Activated naive CD8-positive, alpha-beta T cell treated with anti-CD3 and anti-CD28 coated beads for 36 hours (primary cell): ENCODE measurements around the gene MICAL2. TPM values are rescaled to one million over a fixed set of nuclear protein-coding genes. Genes with fewer than 3 reads are reported as not detected.
"Not testable (repeated sequence)": the region's sequence is repeated elsewhere in the genome, so short reads cannot be mapped to it uniquely, and the experiment has no call there.

Experiments used
- DNase-seq: peaks from one replicate; pipeline ENCODE4 v3.0.0; 2021
- H3K27ac Mint-ChIP-seq: one replicate; pipeline ENCODE4 v1.8.0; 2022; ENCODE audit warnings: mild to moderate bottlenecking, moderate library complexity, mixed read lengths
- H3K27me3 Mint-ChIP-seq: one replicate; pipeline ENCODE4 v1.8.0; 2022; ENCODE audit warnings: mild to moderate bottlenecking, mixed read lengths
- H3K36me3 Mint-ChIP-seq: one replicate; pipeline ENCODE4 v1.8.0; 2021; ENCODE audit warnings: mild to moderate bottlenecking, mixed read lengths
- H3K4me1 Mint-ChIP-seq: one replicate; pipeline ENCODE4 v1.8.0; 2021; ENCODE audit warnings: mixed read lengths
- H3K4me3 Mint-ChIP-seq: one replicate; pipeline ENCODE4 v1.8.0; 2022; ENCODE audit warnings: mild to moderate bottlenecking, moderate library complexity, mixed read lengths
- H3K9me3 Mint-ChIP-seq: one replicate; pipeline ENCODE4 v1.8.0; 2022; ENCODE audit warnings: mixed read lengths
- total RNA-seq, 2 experiments: library from RNA; stranded (reverse); gene quantifications; one replicate each; pipeline ENCODE4 v1.2.3, GENCODE V29; 2021

MICAL2 gene
- total RNA-seq, 2 experiments from 2014 or later: 54.4 to 59.7 TPM

DNA sequence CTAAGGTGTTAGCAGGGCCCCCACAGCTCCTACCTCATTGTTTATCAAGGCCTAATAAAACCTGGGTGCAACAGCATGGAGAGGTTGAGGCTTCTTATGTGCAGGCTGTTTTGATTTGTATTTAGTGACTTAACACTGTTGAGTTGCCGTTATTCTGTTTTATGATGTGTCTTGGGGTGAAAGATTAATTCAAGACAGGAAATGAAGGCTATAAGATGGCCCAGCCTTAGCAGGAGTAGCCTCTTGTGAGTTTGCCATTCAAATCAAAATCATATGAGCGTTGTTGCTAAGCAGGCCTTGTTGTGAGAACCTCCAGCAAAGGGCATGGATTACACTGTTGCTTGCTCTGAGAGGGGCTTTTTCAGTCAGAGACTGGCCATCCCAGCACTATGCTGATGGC, 31.8 kb downstream of the MICAL2 start:
- peaks cover 52% of the 10 kb centered on the region for H3K4me1 Mint-ChIP-seq
- H3K9me3 Mint-ChIP-seq: no peaks in the 10 kb centered on the region
- H3K27me3 Mint-ChIP-seq: no peaks in the 10 kb centered on the region
- H3K36me3 Mint-ChIP-seq: peaks cover 25% of the 10 kb centered on the region
- no peak overlapping the region for H3K4me3 Mint-ChIP-seq
- peak overlapping the region; percentile 29 for H3K27ac Mint-ChIP-seq
- no peak for DNase-seq

DNA sequence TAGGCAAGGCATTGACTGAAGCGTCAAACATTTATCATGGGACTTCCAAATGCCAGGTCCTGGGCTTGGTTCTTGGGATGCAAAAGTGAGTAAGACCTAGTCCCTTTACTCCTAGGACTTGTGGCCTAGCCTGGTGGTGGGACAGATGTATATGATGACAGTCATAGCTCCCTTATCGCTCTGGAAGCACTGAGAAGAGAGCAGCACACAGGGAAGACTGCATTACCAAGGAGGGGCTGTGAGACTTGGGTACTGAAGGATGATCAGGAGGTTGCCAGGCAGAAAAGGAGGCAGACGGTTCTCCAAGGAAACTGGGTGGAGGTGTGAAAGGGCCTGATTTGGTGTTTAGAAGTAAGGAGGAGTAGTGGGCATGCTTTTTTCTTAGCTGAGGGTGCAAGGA, 32.5 kb downstream of the MICAL2 start:
- no peaks in the 10 kb centered on the region for H3K27me3 Mint-ChIP-seq
- no peak for DNase-seq
- no peaks in the 10 kb centered on the region for H3K9me3 Mint-ChIP-seq
- peaks cover 25% of the 10 kb centered on the region for H3K36me3 Mint-ChIP-seq
- H3K4me3 Mint-ChIP-seq: no peak overlapping the region
- H3K27ac Mint-ChIP-seq: no peak overlapping the region
- H3K4me1 Mint-ChIP-seq: peaks cover 49% of the 10 kb centered on the region

DNA sequence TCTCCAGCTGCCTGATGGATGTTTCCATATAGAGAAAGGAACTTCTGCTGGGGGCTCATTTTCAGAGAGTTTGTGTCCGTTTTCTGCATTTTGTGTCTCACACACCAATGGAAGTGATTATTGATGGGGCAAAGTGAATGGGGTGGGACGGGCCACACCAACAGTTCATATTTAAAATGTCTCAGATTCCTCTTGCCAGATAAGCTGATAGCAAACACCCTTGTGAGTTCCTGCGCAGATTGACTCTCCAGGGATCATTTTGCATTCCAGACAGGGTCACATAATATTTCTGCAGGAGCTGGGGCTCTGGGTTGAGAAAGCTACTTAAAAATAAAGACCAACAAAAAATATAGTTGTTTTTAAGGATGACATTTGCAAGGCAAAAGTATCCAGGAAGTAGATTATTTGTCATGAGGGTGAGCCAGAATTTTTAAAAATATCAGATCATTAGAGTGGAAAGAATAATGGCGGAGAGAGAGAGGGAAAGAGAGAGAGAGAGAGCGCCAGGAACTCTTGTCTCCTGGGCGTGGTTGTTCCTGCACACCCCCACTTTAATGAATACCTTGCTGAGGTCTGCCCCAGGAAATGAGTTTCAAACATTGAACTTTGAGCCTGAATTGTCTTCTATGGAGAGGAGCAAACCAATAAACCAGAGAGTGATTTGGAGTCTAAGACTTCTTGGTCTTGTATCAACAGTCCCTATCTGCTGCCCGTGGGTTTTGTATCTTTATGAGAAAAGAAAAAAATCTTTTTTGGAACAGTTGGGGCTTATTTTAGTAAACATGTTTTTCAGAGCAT, 33.3 kb downstream of the MICAL2 start:
- peaks cover 28% of the 10 kb centered on the region for H3K36me3 Mint-ChIP-seq
- H3K27me3 Mint-ChIP-seq: no peaks in the 10 kb centered on the region
- H3K4me3 Mint-ChIP-seq: no peak overlapping the region
- no peaks in the 10 kb centered on the region for H3K9me3 Mint-ChIP-seq
- no peak for DNase-seq
- peaks cover 53% of the 10 kb centered on the region for H3K4me1 Mint-ChIP-seq
- H3K27ac Mint-ChIP-seq: peak overlapping the region; percentile 72

DNA sequence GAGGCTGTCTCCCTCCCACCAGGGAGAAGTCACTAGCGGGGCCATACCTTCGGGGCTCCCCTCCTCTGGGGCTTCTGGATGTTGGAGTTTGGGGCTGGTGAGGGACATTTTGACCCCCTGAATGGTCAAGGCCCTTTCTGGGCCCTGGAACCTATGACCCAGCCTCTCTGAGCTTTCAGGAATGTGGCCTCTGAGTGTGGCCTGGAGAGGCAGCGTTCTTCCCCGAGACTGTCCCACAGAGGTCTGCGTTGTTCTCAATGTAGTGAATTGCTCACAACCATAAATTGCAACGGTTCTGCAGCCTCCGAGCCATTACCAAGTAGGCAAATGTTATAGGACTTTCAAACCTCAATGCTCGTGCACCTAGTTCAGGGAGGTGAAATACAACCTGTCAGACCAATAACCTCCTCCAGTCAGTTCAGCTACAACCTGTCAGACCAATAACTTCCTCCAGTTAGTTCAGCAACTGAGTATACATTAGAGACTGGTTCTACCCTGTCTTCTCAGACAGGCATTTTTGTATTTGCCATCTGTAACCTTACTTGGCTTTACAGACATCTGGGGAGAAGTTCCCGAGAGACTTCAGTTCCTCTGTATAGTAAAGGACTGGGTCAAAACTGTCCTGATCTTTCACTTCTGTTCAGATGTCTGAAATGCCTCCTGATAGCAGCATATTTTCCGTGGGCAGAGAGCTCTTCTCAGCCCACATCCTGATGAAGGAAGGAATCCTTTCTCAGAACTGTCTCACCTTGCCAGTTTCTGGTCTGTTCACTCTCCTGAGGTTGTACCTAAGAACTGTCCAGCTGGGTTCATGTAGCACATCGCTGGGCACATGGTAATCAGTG, 34.2 kb downstream of the MICAL2 start:
- Mint-ChIP-seq H3K36me3 (peaks cover 26% of the 10 kb centered on the region), H3K4me1 (peaks cover 61% of the 10 kb centered on the region), H3K27ac (peak overlapping the region; percentile 72), H3K27me3 (no peaks in the 10 kb centered on the region), H3K4me3 (no peak overlapping the region), H3K9me3 (no peaks in the 10 kb centered on the region)
- DNase-seq: no peak

DNA sequence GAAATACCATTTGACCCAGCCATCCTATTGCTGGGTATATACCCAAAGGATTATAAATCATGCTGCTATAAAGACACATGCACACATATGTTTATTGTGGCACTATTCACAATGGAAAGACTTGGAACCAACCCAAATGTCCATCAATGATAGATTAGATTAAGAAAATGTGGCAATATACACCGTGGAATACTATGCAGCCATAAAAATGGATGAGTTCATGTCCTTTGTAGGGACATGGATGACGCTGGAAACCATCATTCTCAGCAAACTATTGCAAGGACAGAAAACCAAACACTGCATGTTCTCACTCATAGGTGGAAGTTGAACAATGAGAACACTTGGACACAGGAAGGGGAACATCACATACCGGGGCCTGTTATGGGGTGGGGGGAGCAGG, 36.3 kb downstream of the MICAL2 start:
- H3K27ac Mint-ChIP-seq, H3K9me3 Mint-ChIP-seq, H3K27me3 Mint-ChIP-seq, H3K4me3 Mint-ChIP-seq, DNase-seq: not testable (repeated sequence)
- H3K4me1 Mint-ChIP-seq: peaks cover 71% of the 10 kb centered on the region
- H3K36me3 Mint-ChIP-seq: peaks cover 17% of the 10 kb centered on the region

DNA sequence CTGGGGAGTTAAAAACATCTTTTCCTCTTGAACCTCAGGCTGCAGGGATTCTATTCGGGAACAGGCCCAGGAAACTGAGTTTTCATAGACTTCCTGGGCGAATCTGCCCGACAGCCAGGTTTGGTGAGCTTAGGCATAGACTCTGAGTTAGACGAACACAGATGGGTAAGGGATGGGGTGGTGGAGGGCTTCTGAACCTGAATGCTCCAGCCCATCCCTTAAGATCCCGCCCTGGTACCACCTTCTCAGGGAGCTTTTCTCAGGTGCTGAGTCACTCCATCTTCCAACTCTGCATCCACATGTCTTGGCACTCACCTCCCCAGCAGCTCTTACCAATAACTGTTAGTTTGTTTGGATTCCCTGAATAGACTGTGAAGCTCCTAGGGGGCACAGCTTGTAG, 37.4 kb downstream of the MICAL2 start:
- peaks cover 1% of the 10 kb centered on the region for H3K9me3 Mint-ChIP-seq
- DNase-seq: no peak
- no peak overlapping the region for H3K4me3 Mint-ChIP-seq
- no peak overlapping the region for H3K27ac Mint-ChIP-seq
- peaks cover 16% of the 10 kb centered on the region for H3K36me3 Mint-ChIP-seq
- H3K27me3 Mint-ChIP-seq: no peaks in the 10 kb centered on the region
- H3K4me1 Mint-ChIP-seq: peaks cover 69% of the 10 kb centered on the region

DNA sequence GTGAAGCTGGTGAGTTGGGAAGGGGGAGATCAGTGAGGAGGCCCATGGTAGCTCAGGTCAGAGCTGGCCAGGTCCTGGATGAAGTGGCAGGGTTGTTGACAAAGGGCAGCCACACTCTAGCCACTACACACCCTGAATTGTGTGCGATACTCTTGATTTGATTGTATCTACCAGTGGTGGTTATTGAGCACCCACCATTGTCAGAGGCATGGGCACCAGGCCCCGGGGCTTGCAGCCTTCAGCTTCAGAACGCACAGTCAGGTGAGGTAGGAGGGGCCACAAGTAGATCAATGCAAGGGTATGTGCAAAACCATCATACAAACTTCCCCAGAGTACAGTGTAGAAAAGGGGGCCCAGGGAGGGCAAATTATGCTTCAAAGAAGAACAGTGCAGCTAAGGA, 38.1 kb downstream of the MICAL2 start:
- no peak overlapping the region for H3K4me3 Mint-ChIP-seq
- peaks cover 1% of the 10 kb centered on the region for H3K9me3 Mint-ChIP-seq
- no peaks in the 10 kb centered on the region for H3K27me3 Mint-ChIP-seq
- DNase-seq: no peak
- H3K36me3 Mint-ChIP-seq: peaks cover 15% of the 10 kb centered on the region
- H3K4me1 Mint-ChIP-seq: peaks cover 65% of the 10 kb centered on the region
- no peak overlapping the region for H3K27ac Mint-ChIP-seq

DNA sequence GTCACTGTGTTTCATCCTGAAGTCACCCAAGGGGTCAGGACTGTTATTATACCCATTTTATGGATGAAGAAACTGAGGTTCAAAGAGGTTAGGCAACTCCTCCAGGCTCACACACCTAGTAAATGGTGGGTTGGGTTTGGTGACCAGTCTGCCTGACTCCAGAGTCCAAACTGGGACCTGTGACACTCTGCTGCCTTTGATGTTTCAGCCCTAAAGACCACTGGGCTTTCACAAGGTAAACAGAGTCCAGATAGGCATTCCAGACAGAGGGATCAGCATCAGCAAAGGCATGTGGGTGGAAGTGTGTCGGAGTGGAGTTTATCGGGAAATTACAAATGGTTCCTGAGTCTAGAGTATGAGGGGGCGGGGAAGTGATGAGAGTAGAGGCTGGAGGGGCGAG, 38.5 kb downstream of the MICAL2 start:
- peaks cover 17% of the 10 kb centered on the region for H3K36me3 Mint-ChIP-seq
- H3K4me1 Mint-ChIP-seq: peaks cover 64% of the 10 kb centered on the region
- H3K27ac Mint-ChIP-seq: peak overlapping the region; percentile 85
- no peak overlapping the region for H3K4me3 Mint-ChIP-seq
- no peaks in the 10 kb centered on the region for H3K27me3 Mint-ChIP-seq
- H3K9me3 Mint-ChIP-seq: peaks cover 1% of the 10 kb centered on the region
- DNase-seq: no peak

DNA sequence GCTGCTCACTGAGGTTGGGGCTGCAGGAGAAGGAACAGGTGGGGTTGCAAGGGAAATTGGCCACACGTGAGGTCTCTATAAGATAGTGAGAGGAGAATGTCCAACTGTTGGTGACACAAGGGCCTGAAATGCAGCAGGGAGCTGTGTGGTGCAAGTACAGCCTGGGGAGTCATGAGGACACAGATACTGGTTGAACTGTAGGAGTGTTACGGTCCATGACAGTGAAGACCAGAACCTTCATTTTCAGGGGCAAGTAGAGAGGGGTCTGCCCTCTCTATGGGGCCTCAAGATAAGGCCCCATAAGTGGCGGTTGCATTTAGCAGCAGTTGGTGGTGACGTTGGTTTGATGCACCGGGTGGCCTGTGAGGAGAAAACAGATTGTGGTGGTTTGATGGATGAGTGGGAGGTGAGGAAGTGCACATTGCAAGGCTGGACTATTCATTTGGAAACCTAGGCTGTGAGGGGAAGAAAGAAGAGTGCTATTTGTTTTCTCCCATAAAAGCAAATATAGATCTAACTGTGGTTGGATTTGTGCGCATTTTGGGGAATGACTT, 39.4 kb downstream of the MICAL2 start:
- Mint-ChIP-seq H3K4me3 (no peak overlapping the region), H3K4me1 (peaks cover 55% of the 10 kb centered on the region), H3K27ac (peak overlapping the region; percentile 85), H3K27me3 (no peaks in the 10 kb centered on the region), H3K9me3 (peaks cover 1% of the 10 kb centered on the region), H3K36me3 (peaks cover 17% of the 10 kb centered on the region)
- peak; percentile 65 for DNase-seq

DNA sequence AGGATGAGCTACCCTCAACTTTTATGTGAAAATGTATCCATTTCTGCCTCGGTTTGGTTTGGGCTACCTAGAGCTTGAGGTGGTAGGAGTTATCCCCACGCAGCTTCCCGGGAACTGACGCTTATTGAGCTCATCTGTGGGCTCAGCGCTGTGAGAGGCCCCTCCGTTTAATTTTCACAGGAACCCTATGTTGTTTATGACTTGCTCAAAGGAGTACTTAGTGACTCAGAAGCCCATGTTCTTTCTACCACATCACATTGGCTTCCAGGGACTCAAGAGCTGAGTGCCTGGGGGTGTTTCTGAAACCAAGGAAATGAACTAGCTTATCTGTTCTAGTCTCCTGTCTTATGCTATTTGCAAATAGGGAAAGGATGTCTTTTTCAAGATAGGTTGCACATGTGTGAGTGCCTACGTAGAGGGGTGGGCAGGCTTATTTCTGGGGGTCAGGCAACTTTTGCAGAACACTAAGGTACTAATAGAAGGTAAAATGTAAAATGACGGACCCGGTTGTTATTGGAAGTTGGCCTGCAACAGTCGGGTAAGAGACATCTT, 40.5 kb downstream of the MICAL2 start:
- peaks cover 23% of the 10 kb centered on the region for H3K36me3 Mint-ChIP-seq
- H3K27ac Mint-ChIP-seq: peak overlapping the region; percentile 85
- no peak overlapping the region for H3K4me3 Mint-ChIP-seq
- peaks cover 50% of the 10 kb centered on the region for H3K4me1 Mint-ChIP-seq
- H3K27me3 Mint-ChIP-seq: no peaks in the 10 kb centered on the region
- peak; percentile 32 for DNase-seq
- H3K9me3 Mint-ChIP-seq: peaks cover 1% of the 10 kb centered on the region

DNA sequence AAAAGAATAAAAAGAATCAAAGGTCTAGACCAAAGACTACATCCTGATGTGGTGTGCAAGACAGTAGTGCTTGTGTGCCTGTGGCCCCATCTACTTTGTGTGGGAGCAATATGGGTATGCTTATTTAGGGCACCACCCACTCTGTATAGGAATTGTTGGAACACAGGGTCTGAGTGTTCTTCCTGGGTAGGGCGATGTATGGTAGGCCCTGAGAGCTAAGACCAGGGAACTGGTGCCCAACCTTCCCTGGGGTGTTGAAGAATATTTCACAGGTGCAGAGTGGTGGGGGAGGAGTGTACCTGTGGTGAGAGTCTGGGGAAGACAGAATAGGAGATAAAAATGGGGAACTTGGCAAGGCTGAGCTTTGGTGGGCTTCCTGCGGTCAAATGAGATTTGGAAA, 41.9 kb downstream of the MICAL2 start:
- Mint-ChIP-seq H3K4me1 (peaks cover 64% of the 10 kb centered on the region), H3K9me3 (peaks cover 1% of the 10 kb centered on the region), H3K27me3 (no peaks in the 10 kb centered on the region), H3K4me3 (no peak overlapping the region), H3K27ac (no peak overlapping the region), H3K36me3 (peaks cover 23% of the 10 kb centered on the region)
- no peak for DNase-seq

DNA sequence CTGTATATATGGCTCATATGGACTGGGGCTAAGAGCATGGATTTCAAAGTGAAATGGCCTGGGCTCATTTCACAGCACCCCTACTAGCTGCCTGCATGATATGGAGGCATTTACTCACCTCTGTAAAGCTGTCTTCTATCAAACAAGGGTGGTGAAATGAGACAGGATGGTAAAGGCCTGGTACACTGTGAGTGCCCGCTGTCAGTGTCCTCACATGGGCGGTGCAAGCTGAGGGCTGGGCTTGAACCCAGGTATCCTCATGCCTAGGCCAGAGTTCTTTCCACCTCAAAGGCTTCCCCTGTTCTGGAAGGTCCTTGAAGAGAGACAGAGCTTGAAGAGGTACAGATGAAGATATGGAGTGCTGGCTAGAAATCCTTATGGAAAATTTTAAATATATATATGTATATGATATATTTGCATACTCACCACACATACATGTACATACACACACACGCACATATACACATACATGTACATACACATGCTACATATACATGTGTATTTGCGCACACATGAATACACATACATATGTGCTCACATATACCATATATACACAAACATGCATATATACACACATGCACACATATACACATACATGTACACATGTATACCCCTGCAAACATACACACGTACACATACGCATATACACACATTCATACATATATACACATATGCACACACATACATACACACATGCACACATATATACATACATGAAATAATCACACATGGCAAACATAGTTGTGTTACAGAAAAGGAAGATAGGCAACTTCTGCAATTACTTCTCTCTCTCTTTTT, 44.7 kb downstream of the MICAL2 start:
- Mint-ChIP-seq H3K4me3 (no peak overlapping the region), H3K27me3 (no peaks in the 10 kb centered on the region), H3K27ac (no peak overlapping the region), H3K36me3 (peaks cover 20% of the 10 kb centered on the region), H3K9me3 (peaks cover 1% of the 10 kb centered on the region), H3K4me1 (peaks cover 59% of the 10 kb centered on the region)
- DNase-seq: no peak

DNA sequence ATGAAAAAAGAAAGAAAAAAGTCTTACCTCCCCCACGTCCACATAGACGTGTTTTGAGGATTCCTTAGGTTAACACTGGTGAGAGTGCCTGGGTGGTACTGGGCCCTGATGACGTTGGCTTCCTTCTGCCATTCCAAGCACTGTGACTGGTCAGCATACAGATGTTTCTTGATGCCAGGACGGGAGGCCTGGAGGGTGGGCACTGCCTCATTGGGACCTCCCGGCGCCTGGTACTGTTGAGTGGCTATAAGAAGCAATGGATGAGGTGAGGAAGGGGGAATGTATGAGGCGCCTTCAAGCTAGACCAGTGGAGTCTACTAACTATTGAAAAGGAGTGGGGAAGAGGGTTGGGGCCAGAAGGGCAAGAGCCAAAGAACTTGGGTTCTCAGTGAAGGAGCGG, 45.3 kb downstream of the MICAL2 start:
- H3K4me3 Mint-ChIP-seq: no peak overlapping the region
- no peak for DNase-seq
- peak overlapping the region; percentile 87 for H3K27ac Mint-ChIP-seq
- H3K27me3 Mint-ChIP-seq: no peaks in the 10 kb centered on the region
- H3K4me1 Mint-ChIP-seq: peaks cover 53% of the 10 kb centered on the region
- H3K36me3 Mint-ChIP-seq: peaks cover 20% of the 10 kb centered on the region
- peaks cover 1% of the 10 kb centered on the region for H3K9me3 Mint-ChIP-seq

DNA sequence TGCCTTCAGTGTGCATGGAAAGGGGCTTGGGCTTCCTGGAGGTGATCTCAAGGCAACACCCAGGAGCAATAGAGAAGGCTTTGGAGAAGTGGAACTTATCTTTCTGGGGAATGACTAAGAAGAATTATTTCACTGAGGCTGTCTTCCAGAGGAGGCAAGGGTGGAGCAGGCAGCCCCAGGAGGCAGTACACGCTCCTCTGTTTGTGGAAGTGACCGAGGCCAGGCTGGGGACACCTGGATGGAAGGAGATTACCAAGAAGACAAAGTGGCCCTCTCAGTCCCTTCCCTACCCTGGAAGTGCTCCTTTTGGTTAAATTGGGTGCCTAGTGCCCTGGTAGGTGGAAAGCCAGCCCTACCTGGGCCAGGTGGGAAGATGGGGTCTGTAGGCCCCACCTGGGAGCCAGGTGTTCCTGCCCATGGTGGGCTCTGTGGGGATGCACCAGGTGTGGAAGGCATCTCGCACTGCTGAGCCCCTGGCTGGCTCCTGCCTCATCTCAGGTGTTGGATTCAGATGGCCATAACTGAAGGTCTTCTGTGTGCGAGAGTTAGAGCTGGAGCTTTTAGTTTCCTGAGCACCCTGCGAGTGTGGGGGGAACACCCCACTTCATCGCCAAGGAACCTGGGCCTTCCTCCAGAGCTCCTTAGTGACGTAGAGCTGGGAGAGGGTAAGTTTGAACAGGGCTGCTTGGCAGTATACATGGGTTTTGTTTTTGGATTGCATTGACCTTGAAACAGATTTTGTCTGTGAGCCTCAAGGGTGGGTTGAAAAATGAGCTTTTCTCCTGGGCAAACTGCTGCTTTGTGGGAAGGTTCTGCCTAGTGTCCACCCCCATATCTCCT, 46.1 kb downstream of the MICAL2 start:
- Mint-ChIP-seq H3K27me3 (no peaks in the 10 kb centered on the region), H3K9me3 (peaks cover 1% of the 10 kb centered on the region), H3K4me1 (peaks cover 45% of the 10 kb centered on the region), H3K4me3 (peak overlapping the region; percentile 32), H3K36me3 (peaks cover 22% of the 10 kb centered on the region), H3K27ac (peak overlapping the region; percentile 87)
- DNase-seq: no peak
